GM12878 (cell line): ENCODE results near the gene ZDHHC14. TPM values are rescaled to one million over a fixed set of nuclear protein-coding genes. Genes with fewer than 3 reads are reported as not detected.

Experiments used
- ATAC-seq: fragments of 200-7000 bp; cut with Tn5 transposase; 3 replicates; pipeline ENCODE4 v1.9.1; 2020; ENCODE audit warnings: mild to moderate bottlenecking, moderate library complexity
- BruUV-seq: library from RNA; stranded (reverse); fragments of 400-500 nt; replicated peaks from 2 replicates; lab custom pipeline; 2021; lab: Mats Ljungman, UMichigan
- CTCF ChIA-PET: fragments of 300-600 bp; sonication (Branson Sonifier 250); formaldehyde crosslinking; extraction: SDS; loops from one replicate; lab custom pipeline; 2021; ENCODE audit warnings: inconsistent platforms; lab: Yijun Ruan, JAX
- POLR2A ChIA-PET: fragments of 350-600 bp; formaldehyde crosslinking; extraction: SDS; loops from one replicate; lab custom pipeline; 2021; ENCODE audit warnings: inconsistent platforms; lab: Charles Lee
- RAD21 ChIA-PET: fragments of 300-600 bp; sonication (Branson Sonifier 250); formaldehyde crosslinking; loops from one replicate; lab custom pipeline; 2023; ENCODE audit warnings: antibody characterized with exemption; ENCODE audit not compliant: unreplicated experiment; lab: Charles Lee
- SMC1A ChIA-PET: fragments of 300-600 bp; sonication (Branson Sonifier 250); formaldehyde crosslinking; loops from one replicate; lab custom pipeline; 2023; ENCODE audit not compliant: unreplicated experiment, uncharacterized antibody; lab: Charles Lee
- DNase-seq: peaks from one replicate; pipeline ENCODE4 v3.0.0-alpha.2; 2011; ENCODE audit warnings: low read depth, low spot score
- FAIRE-seq: peaks from 3 replicates; lab custom pipeline; 2011; peaks lifted over from hg19 to GRCh38; lab: Jason Lieb, UNC
- H2AFZ ChIP-seq: 2 replicates; pipeline ENCODE4 v1.6.0; 2011; ENCODE audit warnings: low read depth, low read length, control low read depth; ENCODE audit not compliant: control insufficient read depth
- H3K27ac ChIP-seq: 2 replicates; pipeline ENCODE4 v1.5.1; 2011; ENCODE audit warnings: control low read depth; ENCODE audit not compliant: control insufficient read depth, insufficient read depth
- H3K27me3 ChIP-seq, 2 experiments: replicated peaks in 1 of 2; 2 replicates each; pipeline versions ENCODE4 v1.6.0 to v1.6.1; 2011; ENCODE audit warnings: low read length in 1 of 2; ENCODE audit not compliant: control insufficient read depth in 2 of 2, insufficient read depth in 2 of 2
- H3K36me3 ChIP-seq, 2 experiments: 2 replicates each; pipeline ENCODE4 v1.5.1; 2011; ENCODE audit warnings: low read length in 1 of 2; ENCODE audit not compliant: control insufficient read depth in 2 of 2, insufficient read depth in 2 of 2
- H3K4me1 ChIP-seq: 2 replicates; pipeline ENCODE4 v1.6.1; 2011; ENCODE audit warnings: mild to moderate bottlenecking, low read length, moderate library complexity, mixed read lengths; ENCODE audit not compliant: control insufficient read depth, insufficient read depth
- H3K4me2 ChIP-seq: 2 replicates; pipeline ENCODE4 v1.6.0; 2011; ENCODE audit warnings: control low read depth; ENCODE audit not compliant: control insufficient read depth, insufficient read depth
- H3K4me3 ChIP-seq: fragments of 200-600 bp; sonication (generic); 2 replicates; pipeline ENCODE4 v1.5.1; 2016
- H3K79me2 ChIP-seq: 2 replicates; pipeline ENCODE4 v1.6.0; 2011; ENCODE audit warnings: low read length; ENCODE audit not compliant: control insufficient read depth, insufficient read depth
- H3K9ac ChIP-seq: 2 replicates; pipeline ENCODE4 v1.8.0; 2011; ENCODE audit warnings: low read length, control low read depth, mixed read lengths; ENCODE audit not compliant: control insufficient read depth, insufficient read depth
- H3K9me3 ChIP-seq: replicated peaks from 3 replicates; pipeline ENCODE4 v1.5.1; 2011; ENCODE audit warnings: mild to moderate bottlenecking, low read length; ENCODE audit not compliant: control insufficient read depth, insufficient read depth
- H4K20me1 ChIP-seq: 2 replicates; pipeline ENCODE4 v1.6.0; 2011; ENCODE audit not compliant: control insufficient read depth, insufficient read depth
- ASH2L ChIP-seq: fragments of 300-600, 200-600 bp; sonication (generic); IDR thresholded peaks from 2 replicates; pipeline ENCODE4 v1.6.1; 2017; ENCODE audit warnings: low read depth, mild to moderate bottlenecking, borderline replicate concordance
- BMI1 ChIP-seq: fragments of 450-650 bp; IDR thresholded peaks from 2 replicates; pipeline ENCODE4 v1.6.1; 2016; ENCODE audit warnings: mild to moderate bottlenecking, moderate library complexity, borderline replicate concordance
- CBFB ChIP-seq: IDR thresholded peaks from 2 replicates; pipeline ENCODE4 v1.6.1; 2016; ENCODE audit warnings: antibody characterized with exemption, low read depth
- CHD4 ChIP-seq: fragments of 200-600 bp; sonication (generic); IDR thresholded peaks from 2 replicates; pipeline ENCODE4 v1.6.1; 2016; ENCODE audit warnings: mild to moderate bottlenecking
- ETV6 ChIP-seq, 2 experiments: fragments of 450-650 bp in 1 of 2; IDR thresholded peaks in 1 of 2; conservative IDR thresholded peaks in 1 of 2; 2 replicates each; pipeline ENCODE4 v1.6.1; 2014; ENCODE audit warnings: antibody characterized with exemption in 1 of 2, borderline replicate concordance in 1 of 2, low read depth in 1 of 2, mild to moderate bottlenecking in 1 of 2, moderate library complexity in 1 of 2
- MEF2A ChIP-seq: IDR thresholded peaks from 2 replicates; pipeline ENCODE4 v1.6.1; 2011; ENCODE audit warnings: low read depth, mild to moderate bottlenecking, low read length, moderate library complexity; ENCODE audit not compliant: insufficient read depth
- NR2F1 ChIP-seq: fragments of 450-650 bp; conservative IDR thresholded peaks from 2 replicates; pipeline ENCODE4 v1.6.1; 2017; ENCODE audit warnings: mild to moderate bottlenecking
- PAX8 ChIP-seq: fragments of 450-650 bp; IDR thresholded peaks from 2 replicates; pipeline ENCODE4 v1.6.1; 2017; ENCODE audit warnings: mild to moderate bottlenecking, moderate library complexity
- RCOR1 ChIP-seq: conservative IDR thresholded peaks from 2 replicates; pipeline ENCODE4 v1.6.1; 2012; ENCODE audit warnings: low read depth, low read length, improper control_type of control experiment
- RELB ChIP-seq: fragments of 450-650 bp; IDR thresholded peaks from 2 replicates; pipeline ENCODE4 v1.6.1; 2017; ENCODE audit warnings: low read depth, mild to moderate bottlenecking, moderate library complexity
- SKIL ChIP-seq: fragments of 450-650 bp; IDR thresholded peaks from 2 replicates; pipeline ENCODE4 v1.6.1; 2017; ENCODE audit warnings: mild to moderate bottlenecking, low read depth, inconsistent platforms; ENCODE audit not compliant: poor library complexity, severe bottlenecking
- SMC3 ChIP-seq: IDR thresholded peaks from 2 replicates; pipeline ENCODE4 v1.6.1; 2011; ENCODE audit warnings: low read length, improper control_type of control experiment, borderline replicate concordance
- SREBF2 ChIP-seq: IDR thresholded peaks from 2 replicates; pipeline ENCODE4 v1.6.1; 2012; ENCODE audit warnings: mild to moderate bottlenecking, low read length
- SRF ChIP-seq, 2 experiments: IDR thresholded peaks; 2 replicates each; pipeline ENCODE4 v1.6.1; 2011; ENCODE audit warnings: low read depth in 2 of 2, low read length in 2 of 2, mild to moderate bottlenecking in 1 of 2, moderate library complexity in 1 of 2
- ZNF24 ChIP-seq: fragments of 450-650 bp; IDR thresholded peaks from 2 replicates; pipeline ENCODE4 v1.6.1; 2017; ENCODE audit warnings: antibody characterized with exemption, mild to moderate bottlenecking
- WGBS: methylation state at CpG from one replicate; pipeline ENCODE4 v1.1.6; 2016; ENCODE audit warnings: low lambda C conversion rate; ENCODE audit not compliant: insufficient replicate concordance, insufficient coverage; ENCODE audit errors: missing lambda C conversion rate; 5-methylcytosine and 5-hydroxymethylcytosine counted together
- in situ Hi-C: fragments of 300-500 bp; cut with MboI; formaldehyde crosslinking; loops from 9 replicates; pipeline ENCODE4 v1.14.3; 2018; ENCODE audit warnings: mixed read lengths
- intact Hi-C: fragments of 100-400 bp; cut with micrococcal nuclease; formaldehyde crosslinking; loops from one replicate; pipeline ENCODE4 v1.14.2; 2022; ENCODE audit not compliant: unreplicated experiment
- polyA plus RNA-seq, 11 experiments: library from polyadenylated mRNA; depleted of rRNA in 4 of 11; unstranded in 6 of 11; stranded (reverse) in 5 of 11; fragments of >200 nt; fragmentation: Nextera tagmentation in 4 of 11; fragmentation: Illumina TruSeq in 1 of 11; extraction: Ambion mirVana in 4 of 11; extraction: Trizol in 1 of 11; gene quantifications; 1 replicate in 1 of 11; 2 replicates in 10 of 11; pipeline versions ENCODE4 v1.2.1 to v1.2.3, GENCODE V29; 2011 to 2016; ENCODE audit warnings: inconsistent platforms in 2 of 11, missing spikeins in 2 of 11, low read depth in 1 of 11
- total RNA-seq, 4 experiments: library from RNA; depleted of rRNA in 3 of 4; stranded (reverse); fragments of >200 nt in 3 of 4; fragmentation: Illumina TruSeq in 1 of 4; extraction: Trizol in 1 of 4; gene quantifications; 2 replicates each; pipeline versions ENCODE4 v1.2.1 to v1.2.3, GENCODE V29; 2013 to 2021

The ZDHHC14 gene
- total and polyA plus RNA-seq, 10 of the 15 experiments (the other 5 are each of a cell fraction or from before 2014, with no cell fraction given) = 0.15 to 16.0 (median 0.76) TPM; not detected in 1

GRCh38 chr6:157469378-157469777 is 88.4 kb downstream of the ZDHHC14 start:
- Histone ChIP-seq H2AFZ (no peak overlapping the region), H3K9ac (no peak overlapping the region), H3K27me3 (no peaks in the 10 kb centered on the region), H3K4me3 (no peak overlapping the region), H3K4me2 (no peak overlapping the region), H3K4me1 (peaks cover 12% of the 10 kb centered on the region), H3K36me3 (no peaks in the 10 kb centered on the region; a peak in 1 of 4 replicates), H3K27ac (no peak overlapping the region), H3K9me3 (no peaks in the 10 kb centered on the region), H4K20me1 (no peaks in the 10 kb centered on the region), H3K79me2 (no peaks in the 10 kb centered on the region)
- intact Hi-C loops = no loop called here
- 69% methylated on average over 5 of the region's 5 CpGs for WGBS
- ATAC-seq (no peak), DNase-seq (no peak), FAIRE-seq (no peak)
- ChIA-PET SMC1A (interaction anchor here (0.7 to 11.5 kb wide), 8 partner anchors 9 to 127 kb away, joined by 3 to 431 read pairs (median 6); no protein-coding TSS in a partner anchor), POLR2A (interaction anchor here (0.7 kb wide), 1 partner anchor 65 kb away, joined by 3 read pairs; no protein-coding TSS in a partner anchor), RAD21 (no interaction called here), CTCF (interaction anchor here (1.0 to 1.3 kb wide), 3 partner anchors 8 to 56 kb away, joined by 3 to 4 read pairs (median 3); no protein-coding TSS in a partner anchor)
- BruUV-seq = no TSS peak
- in situ Hi-C loops = no loop called here
- TF ChIP-seq SRF (IDR thresholded peaks at IDR 0.05; ENCODE audit: low read depth in 2 of 2, low read length in 2 of 2) (no peak), CBFB (no peak), NR2F1 (no peak), PAX8 (no peak), ETV6 (conservative IDR thresholded peaks at IDR 0.05 in 1 of 2, IDR thresholded peaks at IDR 0.05 in 1 of 2; ENCODE audit: borderline replicate concordance in 1 of 2, low read depth in 1 of 2) (no peak), SMC3 (no peak), CHD4 (no peak), ZNF24 (no peak), SKIL (no peak), SREBF2 (no peak), RCOR1 (no peak), BMI1 (no peak), RELB (no peak), ASH2L (no peak), MEF2A (no peak)
